Astrocyte (in vitro differentiated cells and primary cell): ENCODE data around the gene CMTM5. TPM values are rescaled to one million over a fixed set of nuclear protein-coding genes. Genes with fewer than 3 reads are reported as not detected.

Source experiments
- DNase-seq: peaks from one replicate; pipeline ENCODE4 v3.0.0-alpha.2; 2010; ENCODE audit warnings: low read depth
- FAIRE-seq: peaks from 2 replicates; lab custom pipeline; 2011; peaks lifted over from hg19 to GRCh38; lab: Jason Lieb, UNC
- H2AFZ ChIP-seq: 2 replicates; pipeline ENCODE4 v1.6.0; 2012; ENCODE audit warnings: low read depth, low read length, inconsistent platforms
- H3K27ac ChIP-seq: 2 replicates; pipeline ENCODE4 v1.5.1; 2011; ENCODE audit warnings: low read depth, low read length, inconsistent platforms
- H3K27me3 ChIP-seq: 2 replicates; pipeline ENCODE4 v1.6.0; 2011; ENCODE audit warnings: low read length, inconsistent platforms; ENCODE audit not compliant: insufficient read depth
- H3K36me3 ChIP-seq: 2 replicates; pipeline ENCODE4 v1.5.1; 2011; ENCODE audit warnings: low read length, inconsistent platforms; ENCODE audit not compliant: insufficient read depth
- H3K4me1 ChIP-seq: 2 replicates; pipeline ENCODE4 v1.5.1; 2011; ENCODE audit warnings: low read length, inconsistent platforms; ENCODE audit not compliant: insufficient read depth
- H3K4me2 ChIP-seq: 2 replicates; pipeline ENCODE4 v1.6.0; 2012; ENCODE audit warnings: low read length, inconsistent platforms
- H3K4me3 ChIP-seq: 2 replicates; pipeline ENCODE4 v1.5.1; 2011; ENCODE audit warnings: low read depth, mild to moderate bottlenecking, low read length, inconsistent platforms; ENCODE audit not compliant: insufficient read depth
- H3K79me2 ChIP-seq: 2 replicates; pipeline ENCODE4 v1.6.0; 2012; ENCODE audit warnings: mild to moderate bottlenecking, low read length, inconsistent platforms; ENCODE audit not compliant: insufficient read depth
- H3K9ac ChIP-seq: 2 replicates; pipeline ENCODE4 v1.6.0; 2012; ENCODE audit warnings: mild to moderate bottlenecking, low read length, inconsistent platforms
- H3K9me3 ChIP-seq: 2 replicates; pipeline ENCODE4 v1.5.1; 2012; ENCODE audit warnings: low read depth, mild to moderate bottlenecking, low read length, inconsistent platforms; ENCODE audit not compliant: insufficient read depth
- H4K20me1 ChIP-seq: 2 replicates; pipeline ENCODE4 v1.6.0; 2012; ENCODE audit warnings: low read length, inconsistent platforms; ENCODE audit not compliant: insufficient read depth
- H3K27ac Mint-ChIP-seq: one replicate; pipeline ENCODE4 v1.8.0; 2021; ENCODE audit warnings: mild to moderate bottlenecking, mixed read lengths; ENCODE audit not compliant: unreplicated experiment
- H3K27me3 Mint-ChIP-seq: one replicate; pipeline ENCODE4 v1.8.0; 2021; ENCODE audit warnings: low read depth, mixed read lengths; ENCODE audit not compliant: unreplicated experiment
- H3K36me3 Mint-ChIP-seq: one replicate; pipeline ENCODE4 v1.8.0; 2021; ENCODE audit warnings: low read depth, mixed read lengths; ENCODE audit not compliant: unreplicated experiment
- H3K4me1 Mint-ChIP-seq: one replicate; pipeline ENCODE4 v1.8.0; 2021; ENCODE audit warnings: low read depth, mixed read lengths; ENCODE audit not compliant: unreplicated experiment
- H3K4me3 Mint-ChIP-seq: one replicate; pipeline ENCODE4 v1.8.0; 2021; ENCODE audit warnings: mild to moderate bottlenecking, moderate library complexity, mixed read lengths; ENCODE audit not compliant: unreplicated experiment
- H3K9me3 Mint-ChIP-seq: one replicate; pipeline ENCODE4 v1.8.0; 2021; ENCODE audit warnings: mild to moderate bottlenecking, mixed read lengths; ENCODE audit not compliant: unreplicated experiment
- EZH2 ChIP-seq: IDR thresholded peaks from 2 replicates; pipeline ENCODE4 v1.6.1; 2012; ENCODE audit warnings: mild to moderate bottlenecking, low read length, inconsistent platforms; ENCODE audit not compliant: insufficient read depth
- total RNA-seq: library from RNA; stranded (reverse); gene quantifications from 2 replicates; pipeline ENCODE4 v1.2.1, GENCODE V29; 2021
- TF ChIP-seq, protein P1 (sequence below): IDR thresholded peaks from 2 replicates; pipeline ENCODE4 v1.5.1; 2011; ENCODE audit warnings: low read depth, mild to moderate bottlenecking, inconsistent platforms, low read length, moderate library complexity; ENCODE audit not compliant: insufficient read depth

CMTM5 gene
- total RNA-seq, 1 donor from 2014 or later = not detected

DNA sequence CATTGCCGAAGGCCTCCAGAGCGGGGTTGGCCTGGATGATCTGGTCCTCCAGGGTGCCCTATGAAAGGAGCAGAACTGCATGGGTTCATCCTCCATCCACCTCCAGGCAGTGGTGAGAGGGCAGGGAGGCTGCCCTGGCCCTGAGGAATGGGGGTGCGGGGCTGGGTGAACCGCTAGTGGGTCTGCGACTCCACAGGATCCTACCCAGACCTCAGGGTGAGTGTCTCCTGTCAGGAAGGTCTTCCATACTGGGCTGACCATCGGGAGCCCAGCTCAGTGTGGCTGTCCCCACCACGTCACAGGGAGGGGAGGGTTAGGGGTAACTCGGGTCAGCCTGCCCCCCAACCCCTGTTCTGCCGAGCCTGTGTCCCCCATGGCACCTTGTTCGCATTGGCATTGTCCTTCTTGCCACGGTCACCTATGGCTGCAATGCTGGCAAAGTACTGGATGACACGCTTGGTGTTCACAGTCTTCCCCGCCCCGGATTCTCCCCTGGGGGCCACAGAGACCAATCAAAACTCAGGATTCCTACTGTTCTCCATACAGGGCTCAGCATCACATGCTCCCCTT, 27.6 kb downstream of the CMTM5 start:
- no peaks in the 10 kb centered on the region for H3K4me1 ChIP-seq
- no peak overlapping the region for H3K4me3 Mint-ChIP-seq
- peaks cover 76% of the 10 kb centered on the region for H3K27me3 Mint-ChIP-seq
- H3K4me3 ChIP-seq = no peak overlapping the region
- no peak for DNase-seq
- H2AFZ ChIP-seq = no peak overlapping the region
- H3K79me2 ChIP-seq = no peaks in the 10 kb centered on the region
- H3K9me3 ChIP-seq = no peaks in the 10 kb centered on the region
- no peaks in the 10 kb centered on the region for H3K4me1 Mint-ChIP-seq
- H3K27ac Mint-ChIP-seq = no peak overlapping the region
- no peak for FAIRE-seq
- no peak overlapping the region for H3K9ac ChIP-seq
- peaks cover 9% of the 10 kb centered on the region for H3K9me3 Mint-ChIP-seq
- H3K27me3 ChIP-seq = no peaks in the 10 kb centered on the region
- H3K36me3 Mint-ChIP-seq = no peaks in the 10 kb centered on the region
- H3K27ac ChIP-seq = no peak overlapping the region
- no peak overlapping the region for H3K4me2 ChIP-seq
- no peak for TF ChIP-seq EZH2
- TF ChIP-seq, protein P1, sequence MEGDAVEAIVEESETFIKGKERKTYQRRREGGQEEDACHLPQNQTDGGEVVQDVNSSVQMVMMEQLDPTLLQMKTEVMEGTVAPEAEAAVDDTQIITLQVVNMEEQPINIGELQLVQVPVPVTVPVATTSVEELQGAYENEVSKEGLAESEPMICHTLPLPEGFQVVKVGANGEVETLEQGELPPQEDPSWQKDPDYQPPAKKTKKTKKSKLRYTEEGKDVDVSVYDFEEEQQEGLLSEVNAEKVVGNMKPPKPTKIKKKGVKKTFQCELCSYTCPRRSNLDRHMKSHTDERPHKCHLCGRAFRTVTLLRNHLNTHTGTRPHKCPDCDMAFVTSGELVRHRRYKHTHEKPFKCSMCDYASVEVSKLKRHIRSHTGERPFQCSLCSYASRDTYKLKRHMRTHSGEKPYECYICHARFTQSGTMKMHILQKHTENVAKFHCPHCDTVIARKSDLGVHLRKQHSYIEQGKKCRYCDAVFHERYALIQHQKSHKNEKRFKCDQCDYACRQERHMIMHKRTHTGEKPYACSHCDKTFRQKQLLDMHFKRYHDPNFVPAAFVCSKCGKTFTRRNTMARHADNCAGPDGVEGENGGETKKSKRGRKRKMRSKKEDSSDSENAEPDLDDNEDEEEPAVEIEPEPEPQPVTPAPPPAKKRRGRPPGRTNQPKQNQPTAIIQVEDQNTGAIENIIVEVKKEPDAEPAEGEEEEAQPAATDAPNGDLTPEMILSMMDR = no peak
- no peaks in the 10 kb centered on the region for H4K20me1 ChIP-seq
- H3K36me3 ChIP-seq = no peaks in the 10 kb centered on the region

DNA sequence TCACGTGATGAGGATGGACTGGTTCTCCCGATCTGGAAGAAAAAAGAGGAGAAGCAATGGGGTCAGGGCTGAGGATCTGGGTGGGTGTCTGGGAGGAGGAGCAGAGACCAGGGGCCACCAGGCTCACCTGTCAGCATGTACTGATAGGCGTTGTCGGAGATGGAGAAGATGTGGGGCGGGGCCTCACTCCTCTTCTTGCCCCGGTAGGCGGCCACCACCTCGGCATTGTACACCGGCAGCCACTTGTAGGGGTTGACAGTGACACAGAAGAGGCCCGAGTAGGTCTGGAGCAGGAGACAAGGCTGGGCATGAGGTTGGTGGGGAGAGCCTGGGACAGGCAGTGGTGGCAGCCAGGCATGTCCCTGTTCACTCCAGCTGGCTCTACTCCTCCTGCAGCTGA, 28.2 kb downstream of the CMTM5 start:
- H3K27ac Mint-ChIP-seq = no peak overlapping the region
- TF ChIP-seq, protein P1 = no peak
- TF ChIP-seq EZH2 = no peak
- no peak overlapping the region for H3K4me3 Mint-ChIP-seq
- Histone ChIP-seq H3K27ac (no peak overlapping the region), H3K9ac (no peak overlapping the region), H3K4me3 (no peak overlapping the region), H3K36me3 (no peaks in the 10 kb centered on the region), H3K9me3 (no peaks in the 10 kb centered on the region), H3K79me2 (no peaks in the 10 kb centered on the region), H2AFZ (no peak overlapping the region), H3K4me2 (no peak overlapping the region), H3K27me3 (no peaks in the 10 kb centered on the region), H3K4me1 (no peaks in the 10 kb centered on the region), H4K20me1 (no peaks in the 10 kb centered on the region)
- no peak for FAIRE-seq
- no peak for DNase-seq
- no peaks in the 10 kb centered on the region for H3K36me3 Mint-ChIP-seq
- no peaks in the 10 kb centered on the region for H3K4me1 Mint-ChIP-seq
- peaks cover 9% of the 10 kb centered on the region for H3K9me3 Mint-ChIP-seq
- peaks cover 72% of the 10 kb centered on the region for H3K27me3 Mint-ChIP-seq

DNA sequence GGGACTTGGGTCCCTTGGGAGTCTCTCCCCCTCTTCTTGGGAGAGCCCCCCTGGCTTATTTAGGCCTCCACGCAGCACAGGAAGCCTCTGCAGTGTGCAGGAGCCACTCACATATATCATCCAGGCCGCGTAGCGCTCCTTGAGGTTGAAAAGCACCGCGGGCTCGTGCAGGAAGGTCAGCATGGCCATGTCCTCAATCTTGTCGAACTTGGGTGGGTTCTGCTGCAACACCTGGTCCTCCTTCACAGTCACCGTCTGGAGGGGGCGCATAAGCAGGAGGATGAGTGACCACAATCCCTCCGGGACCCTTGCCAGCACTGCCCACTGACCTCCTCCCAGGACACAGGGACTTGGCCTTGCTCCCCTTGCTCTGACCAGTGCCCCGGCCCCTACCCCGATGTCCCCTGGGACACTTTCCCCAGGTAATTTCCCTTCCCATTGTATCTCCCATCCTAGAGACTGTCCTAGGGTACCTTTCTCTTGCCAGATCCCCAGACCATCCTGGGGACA, 28.7 kb downstream of the CMTM5 start:
- no peak for TF ChIP-seq EZH2
- TF ChIP-seq, protein P1 = no peak
- peaks cover 8% of the 10 kb centered on the region for H3K9me3 Mint-ChIP-seq
- H3K27ac Mint-ChIP-seq = no peak overlapping the region
- FAIRE-seq = no peak
- no peak overlapping the region for H3K27ac ChIP-seq
- no peaks in the 10 kb centered on the region for H3K36me3 Mint-ChIP-seq
- no peaks in the 10 kb centered on the region for H3K36me3 ChIP-seq
- no peaks in the 10 kb centered on the region for H3K9me3 ChIP-seq
- H3K4me1 Mint-ChIP-seq = no peaks in the 10 kb centered on the region
- no peak overlapping the region for H2AFZ ChIP-seq
- no peaks in the 10 kb centered on the region for H3K27me3 ChIP-seq
- no peak overlapping the region for H3K9ac ChIP-seq
- no peaks in the 10 kb centered on the region for H3K4me1 ChIP-seq
- no peak overlapping the region for H3K4me3 Mint-ChIP-seq
- H3K79me2 ChIP-seq = no peaks in the 10 kb centered on the region
- H3K27me3 Mint-ChIP-seq = peaks cover 73% of the 10 kb centered on the region
- H3K4me3 ChIP-seq = no peak overlapping the region
- H4K20me1 ChIP-seq = no peaks in the 10 kb centered on the region
- DNase-seq = no peak
- no peak overlapping the region for H3K4me2 ChIP-seq
